HS-27A (cell line): ENCODE results near the gene PDIK1L.

Experiments
- DNase-seq: peaks from one replicate; pipeline ENCODE4 v3.0.0-alpha.2; 2012; ENCODE audit warnings: low read depth, missing footprints

The PDIK1L gene

DNA sequence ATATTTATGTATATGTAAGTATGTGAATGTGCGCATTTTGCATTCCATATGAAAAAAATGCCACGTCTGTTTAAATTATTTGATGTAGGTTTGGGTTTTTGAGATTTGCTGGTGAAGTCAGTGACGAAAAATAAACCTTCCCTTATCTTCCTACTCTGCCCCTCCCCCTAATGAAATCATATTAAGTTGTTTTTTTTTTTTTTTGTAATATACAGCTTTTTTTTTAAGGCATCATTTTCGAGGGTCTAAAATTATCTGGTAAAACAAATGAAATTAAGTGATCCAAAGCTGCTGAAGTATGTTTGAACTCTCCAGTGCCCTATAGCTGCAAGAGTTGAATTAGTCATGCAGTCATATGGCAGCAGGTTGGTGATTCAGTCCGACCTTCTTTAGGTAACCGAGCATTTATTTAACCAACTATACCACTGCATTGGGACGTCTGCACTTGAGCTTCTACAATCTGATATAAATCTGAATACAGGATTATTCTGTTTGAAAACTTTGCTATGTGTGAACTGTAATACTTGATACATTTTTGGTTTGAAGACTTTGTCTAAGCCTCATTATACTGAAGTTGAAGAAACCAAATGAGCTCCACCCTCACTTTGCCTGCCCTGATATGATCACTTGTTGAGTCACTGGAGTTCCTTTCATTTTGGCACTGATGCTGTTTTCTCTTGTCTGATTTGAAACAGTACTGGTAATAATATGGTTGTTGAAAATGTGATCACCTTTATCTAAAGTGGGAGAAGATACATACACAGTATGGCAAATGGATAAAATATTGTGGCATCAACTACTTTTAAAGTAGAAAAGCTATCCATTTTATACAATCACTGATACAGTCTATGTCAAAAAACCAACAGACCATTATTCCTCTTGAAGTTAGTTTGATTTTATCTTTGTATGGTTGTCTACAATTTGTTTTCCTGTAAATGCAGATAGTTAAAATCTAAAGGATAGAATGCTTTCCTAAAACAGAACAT, 11.7 kb downstream of the PDIK1L start:
- DNase-seq: no peak

DNA sequence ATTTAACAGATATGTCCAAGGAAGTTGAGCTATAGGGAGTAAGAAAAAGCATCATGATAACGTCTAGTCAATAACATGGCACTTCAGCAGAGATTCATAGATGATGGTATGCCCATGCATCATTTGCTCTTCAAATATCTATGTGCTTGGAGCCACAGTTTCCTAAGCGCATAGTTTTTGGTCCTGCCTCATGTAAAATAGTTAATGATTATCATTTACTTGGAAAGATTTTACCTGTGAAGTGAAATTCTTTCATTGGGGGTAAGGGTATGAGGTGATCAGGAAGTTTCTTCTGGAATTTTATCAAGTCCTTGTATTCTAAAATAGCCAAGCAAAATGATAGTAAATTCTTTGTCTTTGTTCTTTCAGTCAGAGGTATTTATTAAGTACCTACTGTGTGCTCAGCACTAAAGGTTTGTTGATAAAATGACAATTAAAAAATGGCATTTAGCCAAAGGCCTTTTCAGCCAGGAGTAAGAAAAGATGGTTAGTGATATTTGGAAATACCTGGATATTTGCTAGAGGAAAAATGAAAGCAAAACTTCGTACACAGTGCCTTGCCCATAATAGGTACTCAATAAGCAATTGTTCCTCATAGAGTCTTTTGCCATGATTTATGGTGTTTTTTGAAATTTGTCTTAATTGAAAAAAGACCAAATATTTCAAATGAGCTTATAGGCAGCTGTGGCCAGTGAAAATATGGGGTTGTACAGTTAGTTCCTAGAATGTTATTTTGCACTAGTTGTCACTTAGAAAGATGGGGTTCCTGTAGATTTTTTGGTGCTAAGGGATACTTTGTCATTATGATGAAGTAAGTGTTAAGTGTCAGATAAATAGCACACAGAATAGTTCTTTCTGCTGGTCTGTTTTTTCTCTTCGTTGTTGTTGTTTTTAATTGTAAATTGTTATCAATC, 13.1 kb downstream of the PDIK1L start:
- no peak for DNase-seq

DNA sequence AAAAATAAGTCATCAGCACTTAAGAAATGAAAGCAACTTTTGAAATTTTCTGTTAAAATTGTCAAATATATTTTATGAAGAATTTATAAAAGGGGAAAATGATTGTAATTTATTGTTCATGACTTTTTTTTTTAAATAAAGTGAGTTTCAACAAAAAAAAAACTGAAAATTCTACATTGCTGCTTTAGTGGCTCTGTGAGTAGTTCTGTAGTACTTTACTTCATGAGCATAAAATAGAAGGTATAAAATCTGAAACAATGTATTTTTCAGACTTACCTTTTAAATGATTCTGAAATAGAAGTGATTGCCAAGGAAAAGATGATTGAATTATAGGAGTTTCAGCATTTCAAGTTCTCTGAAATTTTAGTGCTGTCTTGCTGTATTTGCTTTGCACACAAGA, 13.8 kb downstream of the PDIK1L start:
- DNase-seq: no peak

DNA sequence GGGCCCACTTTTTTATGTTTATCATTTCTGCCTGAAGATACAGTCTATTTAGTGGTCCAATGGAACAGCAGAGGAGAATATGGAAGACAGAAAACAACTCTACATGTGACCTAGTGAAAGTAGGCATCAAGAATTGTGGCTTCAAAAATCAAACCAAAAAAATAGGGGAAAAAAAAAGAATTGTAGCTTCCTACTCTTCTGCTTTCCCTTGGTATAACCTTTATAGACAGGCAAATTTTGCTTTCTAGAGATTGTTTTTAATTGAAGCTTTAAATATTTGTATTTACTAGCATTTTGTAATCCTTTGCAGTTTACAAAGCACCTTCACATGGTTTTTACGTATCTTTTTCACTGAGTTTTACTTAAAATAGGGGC, 14.3 kb downstream of the PDIK1L start:
- DNase-seq: no peak

DNA sequence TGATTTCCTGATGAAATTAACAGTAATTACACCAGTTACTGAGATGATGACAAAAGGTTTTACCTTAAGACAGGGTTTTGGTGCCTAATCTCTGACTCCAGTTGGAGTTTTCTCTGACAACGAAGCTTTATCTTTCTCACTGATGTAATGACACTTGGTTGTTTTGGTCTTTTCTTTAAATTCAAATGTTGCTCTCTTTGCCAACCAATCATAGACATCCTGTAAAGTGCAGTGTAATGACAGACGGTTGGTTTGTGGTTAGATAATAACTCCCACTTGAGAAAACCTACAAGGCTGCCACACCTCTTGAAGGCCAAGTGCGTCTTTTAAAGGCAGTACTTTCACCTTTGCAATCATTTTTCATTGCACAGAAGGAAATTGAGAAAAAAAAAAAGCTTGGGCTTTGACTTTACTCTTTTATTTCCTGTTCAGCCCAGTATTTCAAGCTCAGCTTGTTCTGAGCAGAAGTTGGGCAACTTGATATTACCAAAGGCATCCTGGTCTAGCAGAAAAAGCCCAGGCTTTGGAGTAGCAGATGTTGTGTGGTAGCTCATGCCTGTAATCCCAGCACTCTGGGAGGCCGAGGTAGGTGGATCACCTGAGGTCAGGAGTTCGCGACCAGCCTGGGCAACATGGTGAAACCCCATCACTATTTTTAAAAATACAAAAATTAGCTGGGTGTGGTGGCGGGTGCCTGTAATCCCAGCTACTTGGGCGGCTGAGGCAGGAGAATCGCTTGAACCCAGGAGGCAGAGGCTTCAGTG, 14.9 kb downstream of the PDIK1L start:
- no peak for DNase-seq

DNA sequence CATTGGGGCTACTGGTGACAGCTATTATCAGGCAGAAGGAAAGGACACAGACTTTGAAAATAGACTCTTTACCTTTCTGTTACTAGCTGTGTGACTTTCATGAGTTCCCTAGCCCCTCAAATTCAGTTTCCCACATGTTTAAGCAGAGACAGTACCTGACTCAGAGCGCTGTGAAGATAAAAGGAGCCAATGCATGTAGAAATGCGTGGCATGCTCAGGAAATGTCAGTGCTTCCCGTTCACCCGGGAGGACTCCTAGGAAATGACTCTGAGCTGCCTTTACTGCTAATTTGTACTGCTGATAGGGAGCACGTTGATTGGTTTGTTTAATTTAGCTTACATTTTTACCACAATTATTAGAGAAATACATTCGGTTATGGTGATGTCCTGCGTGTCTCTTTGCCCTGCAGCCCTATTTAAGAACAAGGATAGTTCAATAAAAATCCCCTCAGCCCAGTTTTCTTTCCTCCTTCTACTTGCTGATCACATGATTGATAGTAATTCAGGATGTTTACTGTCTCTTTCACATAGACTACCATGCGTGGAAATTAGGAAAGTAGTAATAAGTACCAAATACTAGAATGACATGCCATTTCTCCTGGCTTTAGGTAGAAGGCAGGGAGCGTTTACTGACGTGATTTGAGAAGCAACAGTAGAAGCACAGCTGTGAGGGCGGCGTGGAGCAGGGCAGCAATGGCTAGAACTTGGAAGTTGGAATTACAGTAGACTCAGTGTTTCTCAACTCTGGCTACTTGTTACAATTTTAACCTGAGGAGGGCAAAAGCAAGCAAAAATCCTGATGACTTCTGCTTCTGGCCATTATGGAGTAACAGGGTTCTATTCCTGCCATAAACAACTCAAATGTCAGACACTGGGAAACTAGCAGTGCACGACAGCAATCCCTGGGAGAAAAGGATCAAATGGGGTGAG, 15.9 kb downstream of the PDIK1L start:
- DNase-seq: no peak

DNA sequence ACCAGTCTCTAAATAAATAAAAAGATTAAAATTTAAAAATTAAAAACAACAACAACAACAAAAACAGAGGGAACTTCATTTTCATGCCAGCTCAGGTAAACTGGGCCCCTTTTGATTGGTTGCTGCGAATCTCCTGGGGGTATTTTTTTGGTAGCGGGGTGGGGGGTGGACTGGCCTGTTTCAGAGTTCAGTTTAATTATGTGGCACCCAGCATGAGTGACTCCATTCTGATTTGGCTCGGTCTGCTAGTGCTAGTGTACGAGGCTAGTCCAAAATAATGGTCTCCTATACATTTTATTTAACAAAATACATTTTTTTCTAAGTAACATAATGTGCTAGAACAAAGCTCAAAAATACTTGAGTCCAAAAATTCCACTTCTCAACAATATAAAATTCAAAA, 18.2 kb downstream of the PDIK1L start:
- DNase-seq: no peak

DNA sequence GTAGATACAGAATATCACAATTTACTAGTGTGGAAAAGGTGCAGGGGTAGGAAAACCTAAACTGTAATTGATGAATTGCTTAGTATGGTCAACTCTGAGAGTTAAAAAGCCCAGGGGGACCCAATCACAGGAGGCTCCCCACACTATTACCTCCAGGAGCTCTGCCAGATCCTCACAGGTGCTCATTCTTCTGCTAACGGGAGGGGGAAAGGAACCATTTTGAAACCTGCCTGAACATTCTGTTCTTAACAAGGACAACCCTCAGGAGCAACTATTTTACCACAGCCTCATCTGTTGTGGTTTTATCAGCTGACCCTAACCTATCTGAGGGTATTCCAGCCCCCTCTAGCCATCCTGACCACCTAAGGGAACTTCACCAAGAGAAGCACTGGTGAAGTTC, 19.1 kb downstream of the PDIK1L start:
- DNase-seq: no peak

DNA sequence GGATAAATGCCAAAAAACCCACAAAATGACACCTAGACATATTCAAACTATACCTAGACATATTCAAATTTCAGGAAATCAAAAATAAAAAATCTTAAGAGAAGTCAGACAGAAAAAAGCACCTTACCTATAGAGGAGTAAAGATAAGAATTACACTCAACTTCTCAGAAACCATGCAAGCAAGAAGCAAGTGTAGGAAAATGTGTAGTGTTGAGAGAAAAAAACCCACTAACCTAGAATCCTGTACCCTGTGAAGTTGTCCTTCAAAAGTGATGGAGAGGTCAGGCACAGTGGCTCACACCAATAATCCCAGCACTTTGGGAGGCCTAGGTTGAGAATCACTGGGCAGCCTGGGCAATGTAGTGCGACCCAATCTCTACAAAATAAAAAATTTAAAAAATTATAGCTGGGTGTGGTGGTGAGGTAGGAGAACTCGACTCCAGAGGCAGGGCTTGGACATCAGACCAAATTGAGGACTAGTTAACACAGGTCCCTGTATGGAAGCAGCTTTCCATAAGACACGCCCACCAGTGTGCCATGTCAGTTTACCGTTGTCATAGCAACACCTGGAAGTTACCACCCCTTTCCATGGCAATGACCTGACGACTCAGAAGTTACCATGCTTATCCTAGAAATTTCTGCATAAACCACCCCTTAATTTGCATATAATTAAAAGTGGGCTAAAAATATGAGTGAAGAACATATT, 20.7 kb downstream of the PDIK1L start:
- no peak for DNase-seq

DNA sequence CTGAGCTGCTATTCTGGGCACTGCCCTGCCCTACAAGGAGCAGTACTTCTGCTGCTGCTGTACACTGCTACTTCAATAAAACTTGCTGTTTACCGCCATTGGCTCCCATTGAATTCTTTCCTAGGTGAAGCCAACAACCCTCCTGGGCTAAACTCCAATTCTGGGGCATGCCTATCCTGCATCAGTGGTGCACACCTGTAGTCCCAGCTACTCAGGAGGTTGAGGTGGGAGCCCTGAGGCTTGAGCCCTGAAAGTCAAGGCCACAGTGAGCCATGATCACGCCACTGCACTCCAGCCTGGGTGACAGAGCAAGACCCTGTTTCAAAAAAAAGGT, 21.2 kb downstream of the PDIK1L start:
- DNase-seq: no peak

DNA sequence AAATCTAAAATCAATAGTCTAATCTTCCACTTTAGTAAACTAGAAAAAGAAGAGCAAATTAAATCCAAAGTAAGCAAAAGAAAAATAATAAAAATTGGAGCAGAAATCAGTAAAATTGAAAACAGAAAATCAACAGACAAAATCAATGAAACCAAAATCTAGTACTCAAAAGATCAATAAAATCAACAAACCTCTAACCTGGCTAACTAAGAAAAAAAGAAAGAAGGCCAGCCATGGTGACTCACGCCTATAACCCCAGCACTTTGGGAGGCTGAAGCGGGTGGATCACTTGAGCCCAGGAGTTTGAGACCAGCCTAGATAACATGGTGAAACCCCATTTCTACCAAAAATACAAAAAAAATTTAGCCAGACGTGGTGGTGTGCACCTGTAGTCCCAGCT, 22.8 kb downstream of the PDIK1L start:
- DNase-seq: no peak

DNA sequence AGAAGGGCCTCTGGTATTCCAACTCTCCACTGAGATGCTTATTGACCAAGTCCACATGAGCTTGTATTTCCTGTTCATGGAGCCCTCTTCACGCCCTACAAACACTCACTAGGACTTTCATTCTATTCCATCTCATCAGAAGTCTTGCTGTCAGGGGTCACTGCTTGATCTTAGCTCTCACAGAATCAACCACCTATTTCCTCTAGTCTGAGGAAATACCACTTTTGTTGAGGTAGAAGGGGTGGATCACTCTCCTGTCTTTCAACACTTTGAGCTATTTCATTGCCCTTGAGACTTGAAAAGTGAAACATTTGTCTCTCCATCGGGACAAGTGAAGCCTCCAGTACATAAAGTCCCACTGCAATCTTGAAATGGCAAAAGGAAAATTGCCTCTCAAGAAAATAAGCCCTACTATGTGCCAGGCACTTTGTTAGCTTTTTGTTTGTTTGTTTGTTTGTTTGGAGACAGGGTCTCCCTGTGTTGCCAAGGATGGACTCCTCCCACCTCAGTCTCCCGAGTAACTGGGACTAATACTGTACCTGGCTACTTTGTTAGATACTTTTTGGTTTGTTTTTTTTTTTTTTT, 27.4 kb downstream of the PDIK1L start:
- no peak for DNase-seq

DNA sequence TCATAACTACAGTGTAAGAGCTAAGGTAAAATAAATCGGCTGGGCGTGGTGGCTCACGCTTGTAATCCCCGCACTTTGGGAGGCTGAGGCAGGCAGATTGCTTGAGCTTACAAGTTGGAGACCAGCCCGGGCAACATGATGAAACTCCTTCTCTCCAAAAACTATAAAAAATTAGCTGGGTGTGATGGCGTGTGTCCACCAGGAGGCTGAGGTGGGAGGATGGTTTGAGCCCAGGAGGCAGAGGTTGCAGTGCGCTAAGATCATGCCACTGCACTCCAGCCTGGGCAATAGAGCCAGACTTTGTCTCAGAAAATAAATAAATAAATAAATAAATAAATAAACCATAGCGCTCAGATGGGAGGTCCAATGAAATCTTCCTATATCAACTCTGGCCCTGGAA, 30.5 kb downstream of the PDIK1L start:
- DNase-seq: no peak

DNA sequence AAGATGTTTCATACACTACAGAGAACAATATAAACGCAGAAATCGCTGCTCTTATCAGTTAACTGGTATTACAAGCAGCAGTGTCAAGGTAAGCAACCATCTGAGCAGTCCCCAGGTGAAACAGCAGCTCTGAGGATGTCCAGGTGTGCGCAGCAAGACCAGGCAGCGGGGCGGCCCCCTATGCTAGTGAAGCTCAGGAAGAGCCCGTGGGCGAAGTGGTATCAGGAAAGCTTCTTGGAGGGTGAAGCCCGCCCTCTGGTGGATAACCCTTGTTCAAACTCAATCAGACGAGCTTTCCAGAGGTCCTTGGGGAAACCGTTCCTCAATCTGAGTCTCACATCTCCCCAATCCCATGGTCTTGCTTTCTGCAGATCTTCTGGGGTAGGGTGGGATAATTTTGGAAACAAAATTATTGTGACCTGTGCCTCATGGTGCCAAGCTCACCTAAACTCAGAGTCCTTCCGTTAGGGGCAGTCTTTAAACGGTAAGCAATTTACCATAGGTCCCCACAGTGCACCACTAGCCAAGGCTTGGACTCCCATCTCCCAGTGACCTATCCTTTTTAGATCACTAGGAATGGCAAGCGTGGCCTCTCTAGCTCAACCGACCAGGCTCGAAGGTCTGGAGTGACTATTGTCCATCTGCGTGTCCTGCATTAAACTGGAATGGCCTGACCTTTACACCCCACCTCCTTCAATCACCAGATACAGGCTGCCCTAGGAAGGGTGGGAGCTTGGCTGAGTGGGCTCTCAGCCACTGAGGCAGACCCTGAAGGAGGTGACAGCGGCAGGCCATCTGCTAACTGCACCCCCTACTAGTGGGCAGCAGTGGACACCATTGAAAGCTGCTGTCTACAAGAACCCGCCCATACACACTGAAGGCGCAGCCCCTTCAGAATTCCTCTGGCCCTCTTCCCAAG, 33.7 kb downstream of the PDIK1L start:
- no peak for DNase-seq

DNA sequence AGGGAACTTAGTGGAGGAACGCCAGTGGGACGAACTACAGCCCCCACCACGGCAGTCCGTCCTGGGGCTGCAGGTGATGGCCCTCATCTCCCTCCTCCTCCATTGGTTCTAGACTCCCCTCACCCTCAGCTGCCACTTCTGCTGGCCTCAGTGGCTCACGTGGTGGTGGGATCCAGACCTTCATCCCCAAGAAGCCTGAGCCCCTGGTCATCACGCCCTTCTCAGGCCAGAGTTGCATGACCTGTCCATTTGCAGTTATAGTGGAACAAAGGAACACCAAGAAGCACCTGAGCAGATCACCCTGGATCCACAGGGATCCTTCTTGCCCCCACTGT, 34.3 kb downstream of the PDIK1L start:
- DNase-seq: no peak

DNA sequence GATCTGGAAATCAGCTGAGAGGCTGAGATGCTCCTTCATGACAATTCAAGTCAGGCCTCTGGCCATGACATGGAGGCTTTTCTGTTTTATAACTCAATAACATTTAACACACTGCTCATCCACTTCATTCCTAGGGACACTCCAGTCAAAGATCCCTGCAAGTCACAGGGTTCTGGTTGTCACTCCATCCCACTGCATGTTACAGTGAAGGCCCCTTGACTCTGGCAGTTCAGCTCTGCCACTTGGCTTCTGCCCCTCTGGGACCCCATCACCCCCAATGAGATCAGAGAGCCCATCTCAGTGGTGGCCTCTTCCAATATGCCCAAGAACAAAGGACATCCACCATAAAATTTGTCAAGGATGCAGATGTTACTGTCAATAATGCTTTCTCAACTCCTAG, 37.3 kb downstream of the PDIK1L start:
- no peak for DNase-seq

DNA sequence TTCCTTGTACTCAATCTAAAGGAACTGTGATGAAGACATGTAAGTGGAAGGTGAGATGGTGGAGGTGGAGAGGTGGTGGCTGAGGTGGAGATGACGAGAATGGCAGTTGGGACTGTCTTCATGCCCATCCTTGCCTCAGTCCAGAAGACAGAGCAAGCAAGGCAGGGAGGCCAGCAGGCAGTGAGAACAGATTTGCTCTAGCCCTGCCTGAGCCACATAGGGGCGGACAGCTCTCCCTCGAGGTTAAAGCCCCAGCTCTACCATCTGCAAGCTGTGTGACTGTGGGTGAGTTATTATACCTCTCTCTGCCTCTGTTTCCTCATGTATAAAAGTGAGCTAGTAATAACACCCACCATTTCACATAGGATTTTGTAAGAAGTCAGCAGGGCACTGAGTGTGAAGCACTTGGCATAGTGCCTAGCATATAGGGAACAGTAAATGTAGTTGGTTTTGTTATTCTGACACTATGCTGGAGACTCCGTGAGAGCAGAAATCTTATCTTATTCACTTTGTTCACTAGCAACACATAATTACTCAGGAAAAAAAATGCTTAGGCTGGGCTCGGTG, 42.4 kb downstream of the PDIK1L start:
- no peak for DNase-seq

DNA sequence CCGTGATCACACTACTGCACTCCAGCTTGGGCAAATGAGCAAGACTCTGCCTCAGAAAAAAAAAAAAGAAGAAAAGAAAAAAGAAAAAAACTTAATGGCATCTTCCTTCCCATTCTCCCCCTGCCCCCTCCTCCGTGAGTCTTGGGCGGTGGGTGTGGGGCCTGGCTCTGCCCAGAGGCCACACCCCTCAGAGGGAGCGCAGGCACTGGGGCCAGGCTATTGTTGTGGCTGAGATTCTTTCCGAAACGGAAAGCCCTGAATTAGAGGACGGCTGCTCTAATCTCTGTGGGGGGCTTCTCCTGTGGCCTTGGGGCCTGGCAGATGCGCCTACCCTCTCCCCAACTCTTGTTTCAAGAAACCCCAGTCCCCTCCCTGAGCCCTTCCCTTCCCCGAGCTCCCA, 43.1 kb downstream of the PDIK1L start:
- no peak for DNase-seq
